ENCODE results near the gene TMEM150A. TPM values are rescaled to one million over a fixed set of nuclear protein-coding genes. Genes with fewer than 3 reads are reported as not detected.
A peak's percentile ranks its signal among the peaks of the same experiment; 100 is the strongest.
"Not testable (repeated sequence)": the region's sequence is repeated elsewhere in the genome, so short reads cannot be mapped to it uniquely, and the experiment has no call there.

The TMEM150A gene
- total RNA-seq, 2 donors from 2014 or later: 17.4 to 32.3 TPM

DNA sequence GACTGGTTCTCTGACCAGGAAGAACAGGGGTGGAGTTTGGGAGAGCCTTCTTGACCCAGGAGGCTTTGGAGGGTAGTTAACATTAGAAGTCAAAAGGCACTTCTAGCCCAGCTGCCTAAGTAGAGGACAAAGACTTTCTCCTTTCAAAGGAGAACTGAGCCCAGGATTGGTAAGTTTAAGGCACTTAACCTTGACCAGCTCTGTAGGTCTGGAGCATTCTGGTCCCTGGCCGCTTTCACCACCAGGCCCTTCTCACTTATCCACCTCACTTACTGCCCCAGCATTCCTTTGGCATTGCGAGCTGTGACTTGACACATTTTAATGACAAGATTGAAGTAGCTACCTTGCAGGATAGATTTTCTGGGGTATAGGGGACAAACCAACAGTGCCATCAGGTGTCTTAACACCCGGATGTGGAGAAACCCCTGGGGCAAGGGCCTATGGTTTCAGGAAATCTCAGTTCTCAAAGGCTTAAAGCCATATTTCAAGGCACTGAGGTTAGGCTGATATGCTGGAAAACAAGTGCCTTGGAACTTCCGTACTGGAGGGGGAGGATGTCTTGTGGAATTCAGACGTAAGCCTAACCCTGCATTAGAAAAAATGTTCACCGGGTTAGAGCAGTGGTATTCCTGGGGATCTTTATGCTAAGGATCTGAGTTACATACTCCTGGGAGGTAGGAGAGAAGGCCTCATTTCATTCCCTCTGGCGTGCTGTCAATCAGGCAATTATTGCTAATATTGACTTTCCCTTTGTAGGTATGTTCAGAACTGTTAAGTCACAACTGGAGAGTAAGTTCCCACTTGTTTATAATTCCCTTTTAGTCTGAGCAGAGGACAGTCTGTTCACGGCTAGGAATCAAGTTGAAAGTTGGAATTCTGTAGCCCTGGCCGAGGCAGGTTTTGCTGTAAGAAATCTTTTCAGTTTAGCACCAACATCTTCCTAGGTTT, 5.0 kb upstream of the TMEM150A start:
- DNase-seq (ENCODE audit: low spot score): peak; percentile 46
- Histone ChIP-seq H3K4me3 (no peak overlapping the region), H3K4me1 (replicated peaks) (peaks cover 23% of the 10 kb centered on the region), H3K36me3 (peaks cover 0 to 4% of the 10 kb centered on the region in 2 donors), H3K27ac (peak overlapping the region; percentile 64 to 90), H3K9me3 (no peaks in the 10 kb centered on the region), H3K27me3 (replicated peaks; ENCODE audit: insufficient read depth) (no peaks in the 10 kb centered on the region)
- WGBS: 69% methylated on average over 9 of the region's 9 CpGs
- intact Hi-C loops (cut with DNase I): loop anchor here (5.0 kb wide), 1 partner anchor 190 kb away; the partner anchor contains the start of gene SH2D6
- TF ChIP-seq POLR2AphosphoS5 (IDR thresholded peaks at IDR 0.05): peak; percentile 78
- TF ChIP-seq, protein P1, sequence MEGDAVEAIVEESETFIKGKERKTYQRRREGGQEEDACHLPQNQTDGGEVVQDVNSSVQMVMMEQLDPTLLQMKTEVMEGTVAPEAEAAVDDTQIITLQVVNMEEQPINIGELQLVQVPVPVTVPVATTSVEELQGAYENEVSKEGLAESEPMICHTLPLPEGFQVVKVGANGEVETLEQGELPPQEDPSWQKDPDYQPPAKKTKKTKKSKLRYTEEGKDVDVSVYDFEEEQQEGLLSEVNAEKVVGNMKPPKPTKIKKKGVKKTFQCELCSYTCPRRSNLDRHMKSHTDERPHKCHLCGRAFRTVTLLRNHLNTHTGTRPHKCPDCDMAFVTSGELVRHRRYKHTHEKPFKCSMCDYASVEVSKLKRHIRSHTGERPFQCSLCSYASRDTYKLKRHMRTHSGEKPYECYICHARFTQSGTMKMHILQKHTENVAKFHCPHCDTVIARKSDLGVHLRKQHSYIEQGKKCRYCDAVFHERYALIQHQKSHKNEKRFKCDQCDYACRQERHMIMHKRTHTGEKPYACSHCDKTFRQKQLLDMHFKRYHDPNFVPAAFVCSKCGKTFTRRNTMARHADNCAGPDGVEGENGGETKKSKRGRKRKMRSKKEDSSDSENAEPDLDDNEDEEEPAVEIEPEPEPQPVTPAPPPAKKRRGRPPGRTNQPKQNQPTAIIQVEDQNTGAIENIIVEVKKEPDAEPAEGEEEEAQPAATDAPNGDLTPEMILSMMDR (IDR thresholded peaks at IDR 0.05): no peak

DNA sequence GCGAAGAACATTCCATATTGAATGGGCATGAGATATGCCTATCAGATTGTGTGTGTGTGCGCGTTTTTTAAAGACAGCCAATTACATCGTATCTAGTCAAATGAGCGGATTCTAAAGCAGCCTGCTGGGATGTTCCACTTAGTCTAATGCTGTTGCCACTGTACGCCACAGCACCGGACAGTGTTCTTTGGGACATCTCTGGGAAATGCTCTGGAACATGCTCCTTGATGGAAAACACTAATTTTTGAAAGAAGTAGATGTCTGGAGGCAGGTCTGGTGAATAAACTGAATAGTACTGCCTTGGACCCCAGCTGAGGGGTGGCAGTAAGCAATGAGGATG, 3.6 kb upstream of the TMEM150A start:
- DNase-seq (ENCODE audit: low spot score): no peak
- no peaks in the 10 kb centered on the region for H3K9me3 ChIP-seq
- H3K27ac ChIP-seq: peak overlapping the region; percentile 38 to 90
- H3K27me3 ChIP-seq (replicated peaks; ENCODE audit: insufficient read depth): no peaks in the 10 kb centered on the region
- intact Hi-C loops (cut with DNase I): loop anchor here (5.0 kb wide), 1 partner anchor 189 kb away; the partner anchor contains the start of gene SH2D6
- 41% methylated on average over 7 of the region's 7 CpGs for WGBS
- H3K4me1 ChIP-seq (replicated peaks): peaks cover 23% of the 10 kb centered on the region
- TF ChIP-seq, protein P1 (IDR thresholded peaks at IDR 0.05): no peak
- TF ChIP-seq POLR2AphosphoS5 (IDR thresholded peaks at IDR 0.05) (no peak), POLR2A (IDR thresholded peaks at IDR 0.05) (no peak)
- H3K36me3 ChIP-seq: peaks cover 0 to 4% of the 10 kb centered on the region in 2 donors
- H3K4me3 ChIP-seq: no peak overlapping the region

DNA sequence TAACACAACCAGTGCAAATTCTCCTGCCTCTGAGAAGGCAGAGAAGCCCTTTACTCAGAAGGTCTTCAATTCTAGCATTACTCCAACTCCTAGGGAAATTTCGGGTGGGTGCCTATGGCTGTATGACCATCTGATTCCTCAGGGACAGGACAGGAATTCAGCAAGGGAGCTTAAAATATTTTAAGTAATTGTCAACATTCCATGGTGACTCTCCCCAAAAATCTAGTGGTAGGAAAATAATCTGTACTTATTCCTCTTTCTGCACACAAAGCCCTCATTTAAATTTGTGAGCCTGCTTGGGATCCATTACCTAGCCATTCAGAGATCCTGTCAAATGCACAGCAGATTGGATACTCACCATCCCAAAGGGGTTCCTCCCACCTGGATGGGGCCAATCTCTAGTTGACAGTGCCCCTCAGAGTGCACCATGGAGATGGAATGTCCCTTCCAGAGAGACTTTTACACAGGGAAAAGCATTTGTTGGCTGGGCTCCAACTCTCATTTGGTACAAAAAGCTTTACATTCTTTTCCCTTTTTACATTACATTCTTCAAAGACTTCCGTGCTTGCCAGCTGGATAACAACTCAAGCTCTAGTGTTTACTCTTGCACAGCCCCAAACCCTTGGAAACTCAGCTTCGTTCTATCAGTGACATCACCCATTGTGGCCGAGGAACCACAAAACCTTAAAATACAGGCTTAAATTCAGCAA, 3.1 kb upstream of the TMEM150A start:
- TF ChIP-seq POLR2A (IDR thresholded peaks at IDR 0.05): no peak
- no peak for TF ChIP-seq POLR2AphosphoS5 (IDR thresholded peaks at IDR 0.05)
- TF ChIP-seq, protein P1 (IDR thresholded peaks at IDR 0.05): no peak
- Histone ChIP-seq H3K4me1 (replicated peaks) (peaks cover 23% of the 10 kb centered on the region), H3K9me3 (no peaks in the 10 kb centered on the region), H3K27ac (peak overlapping the region; percentile 38 to 90), H3K27me3 (replicated peaks; ENCODE audit: insufficient read depth) (no peaks in the 10 kb centered on the region), H3K4me3 (no peak overlapping the region), H3K36me3 (peaks cover 0 to 4% of the 10 kb centered on the region in 2 donors)
- intact Hi-C loops (cut with DNase I): loop anchor here (5.0 kb wide), 1 partner anchor 188 kb away; the partner anchor contains the start of gene SH2D6
- WGBS: 22% methylated on average over 4 of the region's 4 CpGs
- no peak for DNase-seq (ENCODE audit: low spot score)

DNA sequence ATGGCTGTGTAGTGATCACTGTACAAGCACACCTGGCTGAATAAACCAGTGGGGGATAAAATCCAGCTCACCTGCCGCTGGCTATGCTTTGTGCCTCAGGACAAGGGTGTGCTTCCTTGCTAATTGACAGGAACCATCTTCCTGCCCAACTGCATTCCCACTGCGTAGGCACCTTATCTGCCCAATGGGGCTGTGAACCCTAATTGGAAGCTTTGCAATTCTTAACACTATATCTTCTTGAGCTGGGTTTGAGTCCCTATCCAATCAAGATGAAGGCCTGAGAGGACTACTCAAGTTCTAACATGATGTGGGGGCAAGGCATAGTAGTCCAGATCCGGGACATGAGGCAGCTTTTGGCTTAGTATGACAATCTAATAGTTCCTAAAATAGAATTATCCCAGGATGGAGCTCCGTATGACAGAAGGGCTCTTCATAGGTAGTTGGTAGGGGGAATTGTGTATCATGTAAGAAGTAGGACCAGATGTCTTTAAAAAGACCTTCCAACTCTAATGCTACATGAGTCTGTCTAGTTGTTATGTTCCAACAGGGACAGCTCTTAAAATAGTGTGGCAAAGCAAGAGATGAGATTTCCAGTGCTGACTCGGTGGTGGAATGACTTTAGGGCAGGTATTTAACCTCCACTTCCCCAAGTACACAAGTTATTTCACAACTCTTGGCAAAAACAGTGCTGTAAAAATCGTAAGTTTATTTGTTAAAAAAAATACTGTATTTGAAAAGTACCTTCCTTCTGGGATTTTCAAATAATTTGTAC, 2.3 kb upstream of the TMEM150A start:
- Histone ChIP-seq H3K4me3 (no peak overlapping the region), H3K9me3 (no peaks in the 10 kb centered on the region), H3K36me3 (peaks cover 0 to 4% of the 10 kb centered on the region in 2 donors), H3K4me1 (replicated peaks) (peaks cover 23% of the 10 kb centered on the region), H3K27me3 (replicated peaks; ENCODE audit: insufficient read depth) (no peaks in the 10 kb centered on the region), H3K27ac (peak overlapping the region; percentile 63 to 90)
- no peak for DNase-seq (ENCODE audit: low spot score)
- TF ChIP-seq POLR2A (IDR thresholded peaks at IDR 0.05) (no peak), POLR2AphosphoS5 (IDR thresholded peaks at IDR 0.05) (peak; percentile 55)
- TF ChIP-seq, protein P1 (IDR thresholded peaks at IDR 0.05): no peak
- 25% methylated on average over 6 of the region's 6 CpGs for WGBS
- intact Hi-C loops (cut with DNase I): loop anchor here (5.0 kb wide), 1 partner anchor 187 kb away; the partner anchor contains the start of gene SH2D6

DNA sequence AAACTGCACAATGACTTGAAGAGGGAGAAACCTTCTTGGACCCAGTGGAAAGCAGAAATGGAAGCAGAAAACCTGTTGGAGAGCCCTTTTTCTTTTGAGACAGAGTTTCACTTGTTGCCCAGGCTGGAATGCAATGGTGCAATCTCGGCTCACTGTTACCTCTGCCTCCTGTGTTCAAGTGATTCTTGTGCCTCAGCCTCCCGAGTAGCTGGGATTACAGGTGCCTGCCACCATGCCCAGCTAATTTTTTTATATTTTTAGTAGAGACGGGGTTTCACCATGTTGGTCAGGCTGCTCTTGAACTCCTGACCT, 1.6 kb upstream of the TMEM150A start:
- Histone ChIP-seq H3K27ac (peak overlapping the region; percentile 63 to 90), H3K4me3 (peak overlapping the region in 1 of 2 donors; percentile 81), H3K4me1 (replicated peaks) (peaks cover 21% of the 10 kb centered on the region)
- H3K27me3 ChIP-seq (replicated peaks; ENCODE audit: insufficient read depth); DNase-seq (ENCODE audit: low spot score); H3K36me3 ChIP-seq; H3K9me3 ChIP-seq; intact Hi-C loops (cut with DNase I): not testable (repeated sequence)
- WGBS: 70% methylated on average over 3 of the region's 3 CpGs

Data from prostate gland (tissue), 2 donors.